ENCODE results near the gene RAI1.

Gene RAI1

GRCh38 chr17:17721140-17721668 is 39.9 kb downstream of the RAI1 start:
- no peak for DNase-seq

DNA sequence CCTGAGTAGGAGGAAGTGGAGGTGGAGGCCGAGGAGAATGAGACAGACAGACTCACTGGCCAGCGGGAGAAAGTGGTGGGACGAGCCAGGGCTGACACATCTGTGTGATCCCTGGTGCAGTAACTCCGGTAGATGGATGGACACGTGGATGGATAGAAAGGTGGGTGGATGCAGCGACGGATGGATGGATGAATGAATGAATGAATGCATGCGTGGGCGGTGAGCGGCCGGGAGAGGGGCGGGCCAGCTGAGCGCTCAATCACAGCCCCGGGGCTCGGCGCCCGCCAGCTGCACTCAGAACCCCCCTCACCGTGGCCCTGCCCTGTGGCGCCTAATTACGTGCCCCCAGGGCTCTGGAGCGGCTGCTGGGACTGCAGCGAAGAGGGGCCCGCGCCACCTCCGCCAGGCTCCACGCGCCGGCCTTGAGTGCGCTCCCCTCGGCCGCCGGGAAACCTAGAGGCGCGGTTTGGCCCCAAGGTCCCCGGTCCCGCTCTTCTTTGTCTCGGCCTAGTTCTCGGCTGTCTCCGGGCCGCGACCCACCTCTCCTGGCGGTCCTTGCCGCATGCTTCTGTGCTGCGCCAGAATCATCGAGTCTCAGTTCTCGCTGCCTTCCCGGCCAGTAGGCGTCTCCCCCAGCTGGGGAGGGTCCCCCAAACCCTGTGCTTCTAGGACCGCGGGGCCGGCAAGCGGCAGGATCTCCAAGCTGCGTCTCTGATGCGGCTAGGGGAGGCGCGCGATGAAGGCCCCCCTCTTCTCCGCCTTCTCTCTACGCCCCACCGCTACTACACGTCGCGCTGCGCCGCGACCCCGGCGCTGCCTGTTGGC is 41.0 kb downstream of the RAI1 start:
- DNase-seq, result no peak

- no peak for DNase-seq
These were observed 41.7 kb downstream of the RAI1 start for GRCh38 chr17:17722906-17723353.

- DNase-seq, result no peak
These were observed 42.4 kb downstream of the RAI1 start for GRCh38 chr17:17723354-17724261.

- DNase-seq, result peak; percentile 38
These were observed 43.2 kb downstream of the RAI1 start for GRCh38 chr17:17724307-17725010.

GRCh38 chr17:17725011-17725751 is 43.9 kb downstream of the RAI1 start:
- no peak for DNase-seq

GRCh38 chr17:17725752-17726457 is 44.6 kb downstream of the RAI1 start:
- DNase-seq, result no peak

GRCh38 chr17:17726458-17727060 is 45.3 kb downstream of the RAI1 start:
- no peak for DNase-seq

GRCh38 chr17:17727111-17727659 is 45.9 kb downstream of the RAI1 start:
- no peak for DNase-seq

DNA sequence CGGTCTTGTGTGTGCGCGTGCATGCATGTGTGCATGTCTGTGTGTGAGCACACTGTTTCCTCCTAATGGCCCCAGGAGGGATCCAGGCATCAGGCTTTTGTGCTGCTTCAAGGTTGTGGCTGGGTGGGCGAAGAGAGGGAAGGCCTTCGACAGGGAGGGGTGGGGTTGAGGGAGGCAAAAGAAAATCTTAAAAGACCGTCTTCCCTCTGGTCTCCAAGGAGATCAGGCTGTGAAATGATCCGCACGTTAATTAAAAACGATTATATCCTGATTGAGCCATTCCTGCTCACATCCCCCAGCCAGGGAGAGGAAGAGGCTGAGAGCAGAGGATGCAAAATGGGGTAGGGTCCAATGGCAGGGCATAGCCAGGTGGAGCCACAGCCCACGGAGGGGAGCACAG is 46.9 kb downstream of the RAI1 start:
- no peak for DNase-seq

GRCh38 chr17:17728550-17729251 is 47.4 kb downstream of the RAI1 start:
- DNase-seq, result no peak

GRCh38 chr17:17729620-17730249 is 48.5 kb downstream of the RAI1 start:
- peak; percentile 66 for DNase-seq

GRCh38 chr17:17730250-17730935 is 49.1 kb downstream of the RAI1 start:
- DNase-seq, result no peak

- no peak for DNase-seq
These were observed 51.2 kb downstream of the RAI1 start for GRCh38 chr17:17732444-17732843.

DNA sequence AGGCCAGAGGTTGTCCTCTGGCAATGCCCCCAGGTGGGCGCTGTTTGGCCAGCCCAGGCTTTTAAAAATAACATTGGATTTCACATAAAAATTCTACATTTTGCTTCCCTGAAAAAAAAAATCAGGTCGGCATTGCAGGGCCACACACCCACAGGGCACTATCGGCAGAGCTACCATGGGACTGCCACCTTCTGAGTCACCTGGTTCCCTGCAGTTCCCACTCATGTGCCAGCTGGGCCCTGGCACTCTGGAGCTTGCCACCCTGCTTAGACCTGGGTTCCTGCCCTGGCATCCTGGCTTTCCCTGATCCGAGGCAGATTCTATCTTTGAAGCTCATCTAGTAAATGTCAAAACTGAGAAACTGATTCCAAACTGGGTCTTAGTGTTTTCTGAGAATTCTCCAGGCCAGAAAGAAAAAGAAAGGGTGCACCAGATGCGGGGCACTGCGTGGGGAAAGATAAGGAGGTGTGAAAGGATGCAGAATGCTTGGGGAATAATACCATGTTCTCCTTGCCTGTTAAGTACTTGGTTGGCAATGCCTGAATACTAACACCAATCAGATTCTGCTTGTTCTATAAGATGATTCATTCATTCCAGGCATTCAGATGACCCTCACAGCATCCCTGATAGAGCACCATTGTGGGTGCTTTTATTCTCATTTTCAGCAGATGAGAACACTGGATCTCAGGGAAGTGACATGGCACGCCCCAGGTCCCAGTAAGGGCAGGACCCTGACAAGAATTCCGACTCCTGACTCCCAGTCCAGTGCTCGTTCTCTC is 51.8 kb downstream of the RAI1 start:
- no peak for DNase-seq

DNA sequence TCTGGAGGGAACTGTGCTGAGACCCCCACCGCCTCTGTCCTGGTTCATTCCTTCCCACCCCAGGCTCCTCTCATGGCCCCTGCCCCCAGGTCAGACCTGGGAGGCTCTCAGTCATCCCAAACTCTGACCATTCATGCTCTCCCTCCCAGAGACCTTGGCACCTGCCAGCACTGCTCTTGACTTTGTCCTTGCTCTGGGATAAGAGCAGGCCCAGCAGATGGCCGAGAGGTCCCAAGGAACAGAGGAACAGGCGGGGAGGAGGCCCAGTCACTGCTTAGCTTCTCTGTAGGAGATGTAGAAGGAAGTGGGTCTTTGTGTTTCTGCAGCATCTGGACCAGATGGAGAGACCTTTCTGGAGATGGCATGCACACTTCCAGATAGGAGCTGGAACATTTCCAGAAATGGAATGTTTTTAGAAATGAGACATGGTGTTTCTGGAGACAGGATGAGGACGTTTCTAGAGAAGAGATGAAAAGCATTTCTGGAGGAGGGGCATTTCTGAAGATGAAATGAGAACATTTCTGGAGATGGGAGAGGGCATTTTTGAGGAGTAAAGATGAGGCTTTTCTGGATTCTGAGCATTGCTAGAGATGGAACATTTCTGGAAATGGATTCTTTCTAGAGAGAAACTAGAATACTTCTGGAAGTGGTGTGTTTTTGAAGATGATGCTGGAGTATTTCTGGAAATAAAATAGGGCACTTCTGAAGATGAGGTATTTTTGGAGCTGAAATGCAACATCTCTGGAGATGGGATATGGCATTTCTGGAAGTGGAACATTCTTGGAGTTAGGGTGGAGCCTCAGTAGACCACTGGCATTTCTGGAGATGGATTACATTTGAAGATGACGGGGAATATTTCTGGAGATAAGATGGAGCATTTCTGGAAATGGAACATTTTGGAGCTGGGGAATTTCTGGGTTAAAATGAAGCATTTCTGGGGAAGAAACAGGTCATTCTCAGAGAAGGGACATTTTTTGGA is 55.2 kb downstream of the RAI1 start:
- no peak for DNase-seq
